GM13977 (cell line): ENCODE measurements around the gene APOL3.

Source experiments
- DNase-seq: peaks from one replicate; pipeline ENCODE4 v3.0.0; 2012; ENCODE audit warnings: low spot score
- CTCF ChIP-seq: IDR thresholded peaks from 2 replicates; pipeline ENCODE4 v1.5.1; 2012; ENCODE audit warnings: mild to moderate bottlenecking, control low read depth; ENCODE audit not compliant: insufficient read depth; ENCODE audit errors: extremely low read depth, missing control alignments
- in situ Hi-C: fragments of 300-500 bp; cut with MboI; formaldehyde crosslinking; loops from one replicate; pipeline ENCODE4 v1.12.0; 2022; ENCODE audit warnings: low sequenced_read_pairs, low pct_unique_long_range_greater_than_20kb, mixed read lengths, inconsistent platforms; ENCODE audit not compliant: unreplicated experiment

APOL3 gene

GRCh38 chr22:36182857-36183256 is 22.3 kb upstream of the APOL3 start:
- DNase-seq: no peak
- in situ Hi-C loops: no loop called here
- TF ChIP-seq CTCF: no peak

GRCh38 chr22:36182056-36182455 is 21.5 kb upstream of the APOL3 start:
- DNase-seq: no peak
- TF ChIP-seq CTCF: no peak
- in situ Hi-C loops: no loop called here

- TF ChIP-seq CTCF: no peak
- DNase-seq: no peak
- in situ Hi-C loops: no loop called here
Observed at GRCh38 chr22:36180928-36181327, 20.4 kb upstream of the APOL3 start.

- DNase-seq: peak; percentile 80
- peak; percentile 86 for TF ChIP-seq CTCF
- in situ Hi-C loops: no loop called here
Observed at GRCh38 chr22:36180038-36180880, 19.7 kb upstream of the APOL3 start.

- DNase-seq: no peak
- no peak for TF ChIP-seq CTCF
- in situ Hi-C loops: no loop called here
Observed at GRCh38 chr22:36177160-36177559, 16.6 kb upstream of the APOL3 start.

GRCh38 chr22:36175892-36176291 is 15.3 kb upstream of the APOL3 start:
- no peak for DNase-seq
- no peak for TF ChIP-seq CTCF
- in situ Hi-C loops: no loop called here

GRCh38 chr22:36171941-36172340 is 11.4 kb upstream of the APOL3 start:
- in situ Hi-C loops: no loop called here
- no peak for TF ChIP-seq CTCF
- DNase-seq: no peak
